Thoracic aorta (tissue), 2 donors: Measurements from ENCODE around the gene OLFM1. TPM values are rescaled to one million over a fixed set of nuclear protein-coding genes. Genes with fewer than 3 reads are reported as not detected.

Source experiments
- ATAC-seq: fragments of 150-250 bp; one replicate; pipeline ENCODE4 v1.8.0; 2017; ENCODE audit warnings: low read depth; ENCODE audit not compliant: insufficient number of reproducible peaks, low FRiP score
- DNase-seq: peaks from one replicate; pipeline ENCODE4 v3.0.0-alpha.2; 2020; ENCODE audit warnings: low spot score
- H3K27ac ChIP-seq, 2 donors: fragments of 200-600 bp; sonication (generic); 1 replicate in 1 of 2; 2 replicates in 1 of 2; pipeline ENCODE4 v1.5.1; 2016; ENCODE audit warnings: mild to moderate bottlenecking in 2 of 2, moderate library complexity in 2 of 2
- H3K27me3 ChIP-seq: fragments of 200-600 bp; sonication (generic); replicated peaks from 2 replicates; pipeline ENCODE4 v1.6.0; 2016; ENCODE audit warnings: mild to moderate bottlenecking; ENCODE audit not compliant: insufficient read depth
- H3K36me3 ChIP-seq: fragments of 200-600 bp; sonication (generic); one replicate; pipeline ENCODE4 v1.5.1; 2016
- H3K4me1 ChIP-seq, 2 donors: fragments of 200-600 bp; sonication (generic); 1 replicate in 1 of 2; 2 replicates in 1 of 2; pipeline versions ENCODE4 v1.5.1 to v1.6.0; 2016; ENCODE audit warnings: low read depth in 2 of 2, mild to moderate bottlenecking in 1 of 2; ENCODE audit not compliant: control insufficient read depth in 1 of 2
- H3K4me3 ChIP-seq: fragments of 200-600 bp; sonication (generic); 2 replicates; pipeline ENCODE4 v1.5.1; 2016; ENCODE audit warnings: mild to moderate bottlenecking
- H3K9me3 ChIP-seq: fragments of 200-600 bp; sonication (generic); 2 replicates; pipeline ENCODE4 v1.5.1; 2016
- CTCF ChIP-seq: fragments of 200-600 bp; sonication (generic); IDR thresholded peaks from one replicate; pipeline ENCODE4 v1.5.1; 2019; ENCODE audit warnings: antibody characterized with exemption
- total RNA-seq, 2 donors: library from RNA; depleted of rRNA; stranded (reverse); fragments of >200 nt; gene quantifications; one replicate each; pipeline versions ENCODE4 v1.1.0 to v1.2.3, GENCODE V29; 2016

Gene OLFM1
- total RNA-seq: 10 to 100 TPM; 14.5 to 24.5 TPM

GRCh38 chr9:135087489-135087792 lies at the start of gene OLFM1:
Gene OLFM1, plus strand, starts transcription at chr9:135087668. Its CDS starts 322 bp downstream, at chr9:135087990.
- peak within 1 kb of the TSS; percentile 63 for H3K4me3 ChIP-seq
- DNase-seq (no peak), ATAC-seq (no peak)
- no peaks in the 10 kb centered on the region for H3K9me3 ChIP-seq
- no peaks in the 10 kb centered on the region for H3K27me3 ChIP-seq
- TF ChIP-seq CTCF: peak; percentile 47
- H3K27ac ChIP-seq: no peak within 1 kb of the TSS
- H3K4me1 ChIP-seq: peaks cover 6 to 27% of the 10 kb centered on the region in 2 donors
- no peaks in the 10 kb centered on the region for H3K36me3 ChIP-seq

GRCh38 chr9:135038331-135038730 lies 49.1 kb upstream of the OLFM1 start:
- no peak overlapping the region for H3K4me3 ChIP-seq
- H3K27me3 ChIP-seq: no peaks in the 10 kb centered on the region
- no peaks in the 10 kb centered on the region for H3K9me3 ChIP-seq
- no peaks in the 10 kb centered on the region for H3K36me3 ChIP-seq
- no peaks in the 10 kb centered on the region for H3K4me1 ChIP-seq
- DNase-seq (no peak), ATAC-seq (no peak)
- no peak overlapping the region for H3K27ac ChIP-seq
- TF ChIP-seq CTCF: no peak

GRCh38 chr9:135038826-135039225 lies 48.6 kb upstream of the OLFM1 start:
- ATAC-seq: no peak
- Histone ChIP-seq H3K4me1 (no peaks in the 10 kb centered on the region), H3K36me3 (no peaks in the 10 kb centered on the region), H3K4me3 (no peak overlapping the region), H3K9me3 (no peaks in the 10 kb centered on the region), H3K27me3 (no peaks in the 10 kb centered on the region), H3K27ac (no peak overlapping the region)
- TF ChIP-seq CTCF: no peak
- no peak for DNase-seq

GRCh38 chr9:135039266-135039870 lies 48.1 kb upstream of the OLFM1 start:
- Histone ChIP-seq H3K9me3 (no peaks in the 10 kb centered on the region), H3K4me1 (no peaks in the 10 kb centered on the region), H3K27ac (no peak overlapping the region), H3K36me3 (no peaks in the 10 kb centered on the region), H3K4me3 (no peak overlapping the region), H3K27me3 (no peaks in the 10 kb centered on the region)
- DNase-seq (no peak), ATAC-seq (no peak)
- TF ChIP-seq CTCF: no peak

GRCh38 chr9:135039916-135040645 lies 47.4 kb upstream of the OLFM1 start:
- no peak overlapping the region for H3K27ac ChIP-seq
- H3K4me3 ChIP-seq: no peak overlapping the region
- no peaks in the 10 kb centered on the region for H3K9me3 ChIP-seq
- DNase-seq (no peak), ATAC-seq (no peak)
- no peaks in the 10 kb centered on the region for H3K36me3 ChIP-seq
- no peak for TF ChIP-seq CTCF
- H3K27me3 ChIP-seq: no peaks in the 10 kb centered on the region
- no peaks in the 10 kb centered on the region for H3K4me1 ChIP-seq
